Body of pancreas (tissue), 4 donors: ENCODE measurements around the gene VEGFB. TPM values are rescaled to one million over a fixed set of nuclear protein-coding genes. Genes with fewer than 3 reads are reported as not detected.

Source experiments
- ATAC-seq: fragments of 150-250 bp; one replicate; pipeline ENCODE4 v1.9.1; 2016
- DNase-seq, 4 donors: peaks; one replicate each; pipeline ENCODE4 v3.0.0-alpha.2; 2019
- H3K27ac ChIP-seq, 4 donors: fragments of 200-600 bp; sonication (generic); 1 replicate in 3 of 4; 2 replicates in 1 of 4; pipeline versions ENCODE4 v1.5.1 to v1.6.1; 2016 to 2019; ENCODE audit warnings: mild to moderate bottlenecking in 1 of 4, mixed read lengths in 1 of 4, moderate library complexity in 1 of 4
- H3K27me3 ChIP-seq, 2 donors: fragments of 200-600 bp; sonication (generic); one replicate each; pipeline ENCODE4 v1.6.0; 2016; ENCODE audit warnings: mild to moderate bottlenecking in 1 of 2
- H3K36me3 ChIP-seq, 2 donors: fragments of 200-600 bp; sonication (generic); replicated peaks in 1 of 2; 2 replicates each; pipeline ENCODE4 v1.5.1; 2016; ENCODE audit warnings: low read depth in 2 of 2; ENCODE audit not compliant: insufficient read depth in 1 of 2
- H3K4me1 ChIP-seq: fragments of 200-600 bp; sonication (generic); one replicate; pipeline ENCODE4 v1.6.0; 2016
- H3K4me3 ChIP-seq, 2 donors: fragments of 200-600 bp; sonication (generic); 1 replicate in 1 of 2; 2 replicates in 1 of 2; pipeline ENCODE4 v1.5.1; 2016 to 2019
- H3K9me3 ChIP-seq, 3 donors: fragments of 200-600 bp; sonication (generic); 1 replicate in 2 of 3; 2 replicates in 1 of 3; pipeline ENCODE4 v1.5.1; 2016
- CTCF ChIP-seq, 7 experiments: fragments of 450-650 bp in 4 of 7; fragments of 200-600 bp in 3 of 7; sonication (generic) in 3 of 7; IDR thresholded peaks; one replicate each; pipeline ENCODE4 v1.5.1; 2016 to 2019; ENCODE audit warnings: antibody characterized with exemption in 7 of 7
- POLR2A ChIP-seq, 3 donors: fragments of 450-650 bp; IDR thresholded peaks; one replicate each; pipeline ENCODE4 v1.6.1; 2016; ENCODE audit warnings: antibody characterized with exemption in 3 of 3, mild to moderate bottlenecking in 2 of 3
- WGBS, 2 donors: methylation state at CpG; one replicate each; pipeline ENCODE4 v1.1.5; 2017; 5-methylcytosine and 5-hydroxymethylcytosine counted together
- intact Hi-C: fragments of 100-400 bp; cut with DNase I; formaldehyde crosslinking; loops from one replicate; pipeline ENCODE4 v1.15.1; 2023
- total RNA-seq, 2 donors: library from RNA; depleted of rRNA; stranded (reverse); fragments of >200 nt; gene quantifications; one replicate each; pipeline ENCODE4 v1.1.0, GENCODE V29; 2016

Gene VEGFB
- total RNA-seq, 2 donors from 2014 or later, result 32.4 to 108 TPM

GRCh38 chr11:64286801-64287159 lies 52.4 kb downstream of the VEGFB start:
- H3K9me3 ChIP-seq, result no peaks in the 10 kb centered on the region
- no peaks in the 10 kb centered on the region for H3K36me3 ChIP-seq
- peaks cover 0 to 6% of the 10 kb centered on the region in 2 donors for H3K27me3 ChIP-seq
- WGBS, 2 donors, result 60 to 64% methylated on average over 9 of the region's 9 CpGs
- intact Hi-C loops, result no loop called here
- no peak for DNase-seq
- H3K4me3 ChIP-seq, result no peak overlapping the region
- no peak for ATAC-seq
- H3K27ac ChIP-seq, result no peak overlapping the region
- TF ChIP-seq CTCF (IDR thresholded peaks at IDR 0.05) (no peak), POLR2A (IDR thresholded peaks at IDR 0.05) (no peak)
- peaks cover 32% of the 10 kb centered on the region for H3K4me1 ChIP-seq

DNA sequence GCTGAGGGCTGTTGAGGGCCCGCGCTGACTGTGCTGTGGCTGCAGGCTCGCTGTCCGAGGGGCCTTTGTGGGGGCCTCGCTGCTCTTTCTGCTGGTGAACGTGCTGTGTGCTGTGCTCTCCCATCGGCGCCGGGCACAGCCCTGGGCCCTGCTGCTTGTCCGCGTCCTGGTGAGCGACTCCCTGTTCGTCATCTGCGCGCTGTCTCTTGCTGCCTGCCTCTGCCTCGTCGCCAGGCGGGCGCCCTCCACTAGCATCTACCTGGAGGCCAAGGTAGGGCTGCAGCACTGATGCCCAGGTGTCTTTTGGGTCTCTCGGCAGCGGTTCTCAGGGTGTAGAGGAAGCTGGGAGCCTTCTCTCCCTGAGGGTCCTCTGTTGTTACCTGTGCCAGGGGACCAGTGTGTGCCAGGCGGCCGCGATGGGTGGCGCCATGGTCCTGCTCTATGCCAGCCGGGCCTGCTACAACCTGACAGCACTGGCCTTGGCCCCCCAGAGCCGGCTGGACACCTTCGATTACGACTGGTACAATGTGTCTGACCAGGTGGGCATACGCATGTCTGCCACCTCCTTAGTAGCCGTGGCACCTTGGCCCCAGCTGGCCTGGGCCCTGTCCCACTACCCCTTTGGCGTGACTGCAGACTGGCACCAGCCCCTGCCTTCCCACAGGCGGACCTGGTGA lies 53.4 kb downstream of the VEGFB start:
- peaks cover 0 to 16% of the 10 kb centered on the region in 2 donors for H3K27me3 ChIP-seq
- intact Hi-C loops, result no loop called here
- TF ChIP-seq POLR2A (IDR thresholded peaks at IDR 0.05), result no peak
- TF ChIP-seq CTCF (IDR thresholded peaks at IDR 0.05), result no peak
- DNase-seq, result no peak
- H3K27ac ChIP-seq, result no peak overlapping the region
- no peak for ATAC-seq
- WGBS, 2 donors, result 94% methylated on average over 33 of the region's 33 CpGs; no CpG with 5 or more reads in 1 of the 2 donors
- H3K36me3 ChIP-seq, result no peaks in the 10 kb centered on the region
- H3K4me3 ChIP-seq, result no peak overlapping the region
- no peaks in the 10 kb centered on the region for H3K9me3 ChIP-seq
- H3K4me1 ChIP-seq, result peaks cover 40% of the 10 kb centered on the region

- intact Hi-C loops, result no loop called here
- H3K36me3 ChIP-seq, result no peaks in the 10 kb centered on the region
- ATAC-seq (no peak), DNase-seq (no peak)
- H3K27ac ChIP-seq, result no peak overlapping the region
- H3K4me1 ChIP-seq, result peaks cover 35% of the 10 kb centered on the region
- peaks cover 0 to 21% of the 10 kb centered on the region in 2 donors for H3K27me3 ChIP-seq
- TF ChIP-seq CTCF (IDR thresholded peaks at IDR 0.05), result no peak
- no peak for TF ChIP-seq POLR2A (IDR thresholded peaks at IDR 0.05)
- WGBS, 2 donors, result 90 to 93% methylated on average over 3 to 4 of the region's 9 CpGs
- H3K4me3 ChIP-seq, result no peak overlapping the region
- H3K9me3 ChIP-seq, result no peaks in the 10 kb centered on the region
Measured at GRCh38 chr11:64288353-64288750, 54.0 kb downstream of the VEGFB start.

Other genes with a start within 250 kb of the VEGFB start
- 10 to 100 TPM; 20.8 to 36.3 TPM for gene OTUB1, start 248.1 kb upstream of the VEGFB start, total RNA-seq
- under 1 TPM in 1 of 2 donors, not detected in 1; 0.26 TPM for gene FLRT1, start 198.7 kb upstream of the VEGFB start, total RNA-seq
- gene MACROD1, start 68.5 kb upstream of the VEGFB start, total RNA-seq, result 10 to 100 TPM; 24.7 to 65.4 TPM
- gene STIP1, start 48.4 kb upstream of the VEGFB start, total RNA-seq, result 10 to 100 TPM; 35.8 to 63.6 TPM
- gene FERMT3, start 27.9 kb upstream of the VEGFB start, total RNA-seq, result 1 to 10 TPM; 8.6 to 9.1 TPM
- gene TRPT1, start 8.4 kb upstream of the VEGFB start, total RNA-seq, result 10 to 100 TPM; 56.3 to 75.2 TPM
- gene NUDT22, start 8.3 kb upstream of the VEGFB start, total RNA-seq, result 10 to 100 TPM; 45.9 to 73.5 TPM
- gene DNAJC4, start 4.0 kb upstream of the VEGFB start, total RNA-seq, result 10 to 100 TPM; 23.6 to 56.7 TPM
- gene FKBP2, start 6.5 kb downstream of the VEGFB start, total RNA-seq, result 10 to 100 TPM; 42.0 to 92.6 TPM
- 100 to 1,000 TPM in 1 of 2 donors, 10 to 100 TPM in 1; 87.7 to 112 TPM for gene PPP1R14B, start 12.4 kb downstream of the VEGFB start, total RNA-seq
- gene PLCB3, start 16.9 kb downstream of the VEGFB start, total RNA-seq, result 10 to 100 TPM; 13.8 to 14.5 TPM
- 10 to 100 TPM; 51.1 to 85.9 TPM for gene BAD, start 50.1 kb downstream of the VEGFB start, total RNA-seq
- gene GPR137, start 51.3 kb downstream of the VEGFB start, total RNA-seq, result 10 to 100 TPM in 1 of 2 donors, 1 to 10 TPM in 1; 4.4 to 19.4 TPM
- gene KCNK4, start 56.7 kb downstream of the VEGFB start, total RNA-seq, result not detected
- 1 to 10 TPM in 1 of 2 donors, not detected in 1; 2.3 TPM for gene CATSPERZ, start 65.8 kb downstream of the VEGFB start, total RNA-seq
- gene ESRRA, start 70.9 kb downstream of the VEGFB start, total RNA-seq, result 10 to 100 TPM; 51.7 to 63.8 TPM
- 100 to 1,000 TPM; 170 to 223 TPM for gene TRMT112, start 83.0 kb downstream of the VEGFB start, total RNA-seq
- 100 to 1,000 TPM; 108 to 224 TPM for gene PRDX5, start 83.5 kb downstream of the VEGFB start, total RNA-seq
- gene CCDC88B, start 105.6 kb downstream of the VEGFB start, total RNA-seq, result 10 to 100 TPM in 1 of 2 donors, 1 to 10 TPM in 1; 8.8 to 16.2 TPM
- 10 to 100 TPM; 13.0 to 22.7 TPM for gene RPS6KA4, start 124.6 kb downstream of the VEGFB start, total RNA-seq